GM13977 (cell line): ENCODE measurements around the gene TRIP11.
A peak's percentile ranks its signal among the peaks of the same experiment; 100 is the strongest.

Experiments used
- DNase-seq: peaks from one replicate; pipeline ENCODE4 v3.0.0; 2012; ENCODE audit warnings: low spot score
- in situ Hi-C: fragments of 300-500 bp; cut with MboI; formaldehyde crosslinking; loops from one replicate; pipeline ENCODE4 v1.12.0; 2022; ENCODE audit warnings: low sequenced_read_pairs, low pct_unique_long_range_greater_than_20kb, mixed read lengths, inconsistent platforms; ENCODE audit not compliant: unreplicated experiment
- TF ChIP-seq, protein P1 (sequence below): IDR thresholded peaks from 2 replicates; pipeline ENCODE4 v1.5.1; 2012; ENCODE audit warnings: mild to moderate bottlenecking, control low read depth; ENCODE audit not compliant: insufficient read depth; ENCODE audit errors: extremely low read depth, missing control alignments

TRIP11 gene

DNA sequence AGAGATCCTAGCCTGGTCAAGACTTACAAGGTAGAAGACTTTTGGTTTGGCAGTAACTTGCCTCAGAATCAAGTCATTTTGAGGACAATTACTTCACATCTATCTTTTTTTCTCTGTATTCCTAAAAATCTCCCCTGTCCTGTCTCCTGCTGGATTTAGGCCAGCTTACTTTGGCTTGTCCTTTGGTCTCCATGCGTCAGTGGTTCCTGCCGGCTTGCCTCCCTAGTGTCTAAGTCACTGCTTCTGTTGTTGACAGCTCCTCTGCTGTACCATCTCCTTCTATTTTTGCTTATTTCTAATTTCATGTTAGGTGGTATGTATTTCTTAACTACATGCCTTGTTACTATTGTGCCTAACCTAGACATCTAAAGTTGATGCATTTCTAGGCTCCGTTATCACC, 52.7 kb downstream of the TRIP11 start:
- TF ChIP-seq, protein P1, sequence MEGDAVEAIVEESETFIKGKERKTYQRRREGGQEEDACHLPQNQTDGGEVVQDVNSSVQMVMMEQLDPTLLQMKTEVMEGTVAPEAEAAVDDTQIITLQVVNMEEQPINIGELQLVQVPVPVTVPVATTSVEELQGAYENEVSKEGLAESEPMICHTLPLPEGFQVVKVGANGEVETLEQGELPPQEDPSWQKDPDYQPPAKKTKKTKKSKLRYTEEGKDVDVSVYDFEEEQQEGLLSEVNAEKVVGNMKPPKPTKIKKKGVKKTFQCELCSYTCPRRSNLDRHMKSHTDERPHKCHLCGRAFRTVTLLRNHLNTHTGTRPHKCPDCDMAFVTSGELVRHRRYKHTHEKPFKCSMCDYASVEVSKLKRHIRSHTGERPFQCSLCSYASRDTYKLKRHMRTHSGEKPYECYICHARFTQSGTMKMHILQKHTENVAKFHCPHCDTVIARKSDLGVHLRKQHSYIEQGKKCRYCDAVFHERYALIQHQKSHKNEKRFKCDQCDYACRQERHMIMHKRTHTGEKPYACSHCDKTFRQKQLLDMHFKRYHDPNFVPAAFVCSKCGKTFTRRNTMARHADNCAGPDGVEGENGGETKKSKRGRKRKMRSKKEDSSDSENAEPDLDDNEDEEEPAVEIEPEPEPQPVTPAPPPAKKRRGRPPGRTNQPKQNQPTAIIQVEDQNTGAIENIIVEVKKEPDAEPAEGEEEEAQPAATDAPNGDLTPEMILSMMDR, result no peak
- DNase-seq, result no peak
- in situ Hi-C loops, result no loop called here

DNA sequence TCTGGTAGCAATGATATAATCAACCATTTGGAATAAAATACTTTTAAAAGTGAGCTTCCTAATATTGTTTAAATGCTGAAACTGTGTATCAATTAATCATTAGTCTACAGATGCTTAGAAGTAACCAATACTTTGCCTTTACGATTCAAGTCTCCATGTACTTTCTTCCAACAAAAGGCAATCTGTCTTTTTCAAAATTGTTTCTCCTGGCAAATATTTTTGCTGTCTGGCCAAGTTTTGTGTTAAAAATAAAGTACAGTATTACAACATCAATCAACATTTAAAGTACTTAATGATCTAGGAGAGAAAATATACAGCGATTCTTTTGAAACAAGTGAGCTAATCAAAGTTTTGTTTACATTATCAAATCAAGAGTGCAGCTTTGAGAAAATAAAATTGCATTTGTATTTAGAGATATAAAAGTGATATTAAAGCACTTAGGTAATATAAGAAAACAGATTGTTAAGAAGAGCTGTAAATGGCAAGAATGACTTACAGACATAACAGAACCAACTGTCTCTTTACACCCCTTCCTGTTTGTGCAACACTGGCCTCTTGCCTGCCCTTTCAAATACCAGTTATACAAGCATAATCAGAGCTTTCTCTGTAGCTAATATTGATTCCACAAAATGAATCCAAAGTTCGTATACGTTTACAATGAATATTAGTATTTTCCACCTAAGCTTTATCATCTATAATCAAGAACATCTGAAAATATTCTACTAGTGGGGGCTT, 54.2 kb downstream of the TRIP11 start:
- no peak for DNase-seq
- TF ChIP-seq, protein P1, result no peak

DNA sequence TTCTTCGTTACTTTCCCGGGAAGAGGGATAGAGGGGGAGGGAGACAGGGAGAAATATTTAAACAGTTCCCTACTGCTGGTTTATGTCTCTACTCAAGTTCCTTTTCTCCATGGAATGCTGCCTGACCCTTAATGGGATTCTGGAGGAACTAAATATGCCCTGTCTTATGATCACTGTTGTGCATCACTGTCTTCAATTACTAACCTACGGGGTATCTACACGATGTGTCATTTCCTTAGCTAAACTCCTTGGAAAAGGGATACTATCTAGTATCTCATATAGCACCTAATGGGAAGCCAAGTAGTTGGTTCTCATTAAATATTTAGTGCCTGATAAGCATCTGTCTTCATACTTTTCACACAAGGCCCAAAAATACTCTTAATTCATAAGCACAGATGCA, 54.9 kb downstream of the TRIP11 start:
- in situ Hi-C loops, result no loop called here
- no peak for DNase-seq

More for the DNA sequence above, 54.2 kb downstream of the TRIP11 start:
- in situ Hi-C loops, result no loop called here

DNA sequence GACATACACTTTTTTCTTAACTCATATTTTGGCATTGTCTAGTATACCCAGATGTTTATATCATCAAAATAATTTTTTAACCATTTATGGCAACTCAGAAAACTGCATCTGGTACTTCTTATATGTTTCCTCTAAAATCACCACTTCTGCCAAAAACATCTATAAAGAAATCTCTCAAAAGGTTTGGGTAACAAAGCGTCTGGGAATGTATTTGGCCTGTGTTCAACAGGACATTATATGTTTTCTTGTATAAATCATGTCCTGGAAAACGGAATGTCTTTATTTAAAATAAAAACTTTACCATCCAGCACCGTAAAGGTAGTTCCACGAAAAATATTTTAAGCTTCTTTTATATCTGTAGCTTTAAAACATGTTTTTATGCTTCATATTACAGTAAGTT, 56.3 kb downstream of the TRIP11 start:
- in situ Hi-C loops, result no loop called here
- TF ChIP-seq, protein P1, result no peak
- no peak for DNase-seq

More for the DNA sequence above, 54.9 kb downstream of the TRIP11 start:
- TF ChIP-seq, protein P1, result no peak

DNA sequence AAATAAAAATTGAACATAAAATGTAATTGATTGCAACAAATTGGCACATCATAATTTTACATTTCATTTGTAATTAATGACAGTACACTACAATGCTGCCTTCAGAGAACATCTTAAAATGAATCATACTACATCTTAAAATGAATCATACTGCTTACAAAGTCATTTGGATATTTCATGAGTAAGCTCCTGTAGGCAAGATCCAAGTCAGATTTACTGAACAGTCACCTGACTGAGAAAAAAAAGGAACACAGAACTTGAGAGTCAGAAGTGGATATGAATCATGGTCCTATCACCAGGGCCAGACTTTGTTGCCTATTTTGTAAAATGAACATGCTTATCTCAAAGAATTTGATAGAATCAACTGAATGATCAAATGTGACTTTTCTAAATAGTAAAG, 59.7 kb downstream of the TRIP11 start:
- TF ChIP-seq, protein P1, result no peak
- DNase-seq, result peak; percentile 61
- in situ Hi-C loops, result no loop called here

DNA sequence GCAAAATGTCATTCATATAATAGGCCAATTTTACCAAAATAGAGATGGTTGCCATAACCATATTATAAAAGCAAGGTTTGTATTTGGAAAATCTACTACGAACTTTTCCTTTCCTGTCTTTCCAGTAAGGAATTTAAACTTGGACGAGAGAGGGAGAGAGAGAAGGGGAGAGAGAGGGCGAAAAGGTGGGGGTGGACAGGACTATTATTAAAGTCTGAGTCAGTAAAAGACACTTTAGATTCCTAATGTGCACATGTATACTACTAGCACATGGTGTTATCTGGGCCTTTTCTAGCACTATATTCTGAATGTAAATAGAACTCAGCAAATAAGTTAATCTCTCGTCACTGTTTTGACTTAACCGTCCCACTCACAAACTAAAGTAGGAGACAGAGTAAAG, 62.0 kb downstream of the TRIP11 start:
- TF ChIP-seq, protein P1, result no peak
- in situ Hi-C loops, result no loop called here

More for the DNA sequence above, 62.0 kb downstream of the TRIP11 start:
- no peak for DNase-seq
